Measurements from ENCODE around the gene RNF152.
A peak's percentile ranks its signal among the peaks of the same experiment; 100 is the strongest.
"Not testable (repeated sequence)": the region's sequence is repeated elsewhere in the genome, so short reads cannot be mapped to it uniquely, and the experiment has no call there.

Gene RNF152

DNA sequence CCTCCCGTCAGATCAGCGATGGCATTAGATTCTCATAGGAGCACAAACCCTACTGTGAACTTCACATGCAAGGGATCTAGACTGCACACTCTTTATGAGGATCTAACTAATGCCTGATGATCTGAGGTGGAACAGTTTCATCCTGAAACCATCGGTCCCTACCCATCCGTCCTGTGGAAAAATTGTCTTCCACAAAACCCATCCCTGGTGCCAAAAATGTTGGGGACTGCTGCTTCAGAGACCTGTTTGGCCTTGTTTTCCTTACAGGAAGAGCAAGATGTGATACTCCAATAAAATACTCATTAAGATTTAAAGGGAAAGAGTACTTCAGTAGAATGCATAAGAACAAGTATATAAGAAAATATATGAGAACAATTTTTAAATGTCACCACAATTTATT lies 71.1 kb downstream of the RNF152 start:
- no peak for DNase-seq (ENCODE audit: low spot score)

DNA sequence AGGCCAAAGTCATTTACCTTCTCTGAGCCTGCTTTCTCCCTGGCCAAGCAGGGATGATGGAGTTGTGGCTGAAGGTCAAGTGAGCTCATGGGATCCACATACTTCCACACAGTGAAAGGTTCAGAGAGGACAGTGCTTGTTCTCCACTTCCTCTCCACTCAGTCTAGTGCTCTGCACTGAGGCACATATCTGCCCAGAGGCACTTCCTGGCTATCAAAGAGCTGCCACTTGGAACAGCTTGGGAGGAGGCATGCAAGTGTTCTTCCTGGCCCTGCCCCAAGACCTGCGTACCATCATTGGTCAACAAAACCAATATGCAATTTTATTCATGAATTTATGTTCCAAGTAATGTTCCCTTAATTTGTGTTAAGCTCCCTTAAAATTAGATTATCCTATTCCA lies 71.9 kb downstream of the RNF152 start:
- DNase-seq (ENCODE audit: low spot score) = no peak

DNA sequence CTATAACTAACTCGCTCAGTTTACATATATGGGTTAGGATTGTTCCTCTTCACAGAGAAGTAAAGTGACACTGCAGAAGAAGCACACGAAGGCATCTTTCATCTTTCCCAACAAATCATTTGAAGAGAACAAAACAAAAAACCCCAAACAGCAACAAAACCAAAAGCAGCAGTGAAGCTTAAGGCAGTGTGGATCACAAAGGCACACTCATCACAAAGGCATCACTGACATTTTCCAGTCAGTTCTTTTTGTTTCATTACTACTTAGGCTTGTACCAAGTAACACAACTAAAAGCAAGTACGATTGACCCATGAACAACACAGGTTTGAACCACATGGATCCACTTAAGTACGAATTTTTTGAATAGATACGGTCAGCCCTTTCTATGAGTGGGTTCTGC lies 75.7 kb downstream of the RNF152 start:
- DNase-seq (ENCODE audit: low spot score) = no peak

DNA sequence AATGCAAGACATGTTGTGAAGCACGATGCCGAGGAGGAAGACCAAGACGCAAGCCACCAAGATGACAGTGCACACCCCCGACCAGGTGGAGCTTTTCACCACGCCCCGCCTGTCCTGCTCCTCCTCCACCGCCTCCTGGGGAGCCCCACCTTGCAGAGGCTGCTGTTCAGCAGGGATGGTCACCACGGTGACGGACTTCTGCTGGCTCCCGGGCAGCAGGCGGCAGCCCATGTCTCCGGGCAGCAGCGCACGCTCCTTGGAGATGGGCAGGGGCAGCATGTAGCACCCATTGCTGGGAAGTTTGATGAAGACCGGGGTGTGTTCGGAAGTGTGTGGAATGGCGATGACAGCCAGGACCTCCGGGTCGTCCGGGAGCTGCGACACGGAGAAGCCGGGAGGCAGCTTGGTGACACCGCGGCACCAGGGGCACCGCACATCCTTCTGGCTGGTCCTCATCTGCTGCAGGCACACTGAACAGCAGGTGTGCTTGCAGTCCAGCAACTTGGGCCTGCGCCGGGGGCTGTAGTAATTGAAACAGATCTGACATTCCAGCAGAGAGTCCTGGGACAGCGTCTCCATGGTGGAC lies 76.8 kb downstream of the RNF152 start:
- no peak for DNase-seq (ENCODE audit: low spot score)

DNA sequence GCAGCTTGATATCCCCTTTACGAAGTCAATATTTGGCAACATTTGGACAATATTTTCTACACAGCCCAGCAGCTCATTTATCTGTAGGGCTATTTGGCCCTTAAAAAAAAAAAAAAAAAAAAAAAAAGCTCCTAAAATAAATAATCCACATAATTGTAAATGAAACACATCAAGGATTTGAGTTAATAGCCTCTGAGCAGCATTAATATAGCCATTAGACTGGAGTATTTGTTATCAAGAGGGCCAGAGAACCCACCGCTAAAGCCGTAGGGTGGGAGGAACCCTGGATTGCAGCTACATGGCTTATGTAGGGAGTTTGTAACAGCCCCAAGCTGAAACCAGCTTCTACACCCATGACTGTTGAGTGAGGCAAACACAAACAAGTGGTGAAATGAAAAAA lies 84.5 kb downstream of the RNF152 start:
- no peak for DNase-seq (ENCODE audit: low spot score)

DNA sequence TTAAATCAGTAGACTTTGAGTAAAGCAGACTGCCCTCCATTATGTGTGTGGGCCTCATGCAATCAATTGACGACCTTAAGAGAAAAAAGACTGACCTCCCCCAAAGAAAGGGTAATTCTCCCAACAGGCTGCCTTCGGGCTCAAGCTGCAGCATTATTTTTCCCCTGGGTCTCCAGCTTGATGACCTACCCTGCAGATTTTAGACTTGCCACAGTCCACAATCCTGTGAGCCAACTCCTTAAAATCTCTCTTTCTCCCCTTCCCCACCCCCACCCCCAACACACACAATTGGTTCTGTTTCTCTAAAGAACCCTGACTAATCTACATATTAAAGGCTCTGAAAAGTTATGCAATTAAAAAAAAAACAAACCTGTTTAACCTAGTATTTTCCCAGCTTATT lies 89.4 kb downstream of the RNF152 start:
- DNase-seq (ENCODE audit: low spot score) = no peak

DNA sequence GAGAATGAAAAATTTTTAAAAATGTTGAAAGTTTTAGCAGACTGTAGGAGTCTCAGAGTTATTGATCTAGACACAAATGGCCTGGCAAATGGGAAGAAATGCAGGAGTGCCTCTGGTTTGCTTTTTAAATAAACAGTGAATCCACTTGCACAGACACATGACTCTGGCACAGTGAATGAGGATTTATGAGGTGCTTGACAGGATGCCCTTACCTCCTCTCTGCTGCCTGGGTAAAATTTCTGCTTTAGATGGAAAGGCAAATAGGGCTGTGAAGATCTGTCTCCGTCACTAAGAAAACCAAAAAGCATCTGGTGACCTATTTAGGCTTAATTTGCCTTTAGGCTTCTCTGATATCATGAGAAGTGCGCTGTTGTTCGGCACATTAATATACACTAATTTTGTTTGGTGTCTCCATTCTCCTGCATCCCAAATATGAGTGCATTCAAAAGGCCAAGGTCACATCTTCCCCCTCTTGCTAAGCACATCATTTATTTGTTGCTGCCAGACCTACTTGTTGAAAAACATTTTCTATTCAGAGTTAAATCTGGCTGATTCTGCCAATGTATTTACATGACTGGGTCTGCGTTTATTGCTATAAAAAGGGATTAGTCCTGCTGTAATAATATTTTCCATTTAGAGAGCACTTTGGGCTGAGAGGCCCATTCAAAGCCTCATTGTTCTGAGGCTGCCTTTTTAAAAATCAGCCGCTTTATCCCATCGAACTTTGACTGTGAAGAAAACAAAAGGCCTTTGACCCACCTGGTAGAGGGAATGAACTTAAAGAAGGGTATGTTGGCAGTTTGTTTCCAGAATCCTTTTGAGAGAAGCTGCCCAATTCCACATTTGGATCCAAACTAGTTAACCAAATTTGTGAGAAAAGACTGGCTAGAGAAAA lies 94.9 kb downstream of the RNF152 start:
- no peak for DNase-seq (ENCODE audit: low spot score)

DNA sequence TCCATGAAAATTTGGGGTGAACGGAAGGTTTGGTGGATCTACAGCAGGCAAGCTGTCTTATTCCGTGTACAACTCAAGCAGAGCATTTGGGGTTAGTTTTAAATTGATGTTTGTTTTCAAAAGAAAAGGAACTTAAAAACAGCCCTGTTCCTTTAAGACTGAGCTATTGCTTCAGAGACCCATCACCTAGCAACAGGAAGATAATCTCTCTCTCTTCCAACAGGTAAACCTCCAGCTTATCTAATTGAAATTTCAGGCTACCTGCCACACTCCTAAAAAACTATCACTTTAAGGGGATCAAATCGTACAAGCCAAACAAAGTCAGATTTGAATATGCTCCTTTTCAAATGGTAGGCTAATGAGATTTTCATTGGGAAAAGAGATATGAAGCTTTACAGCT lies 101.8 kb downstream of the RNF152 start:
- DNase-seq (ENCODE audit: low spot score) = no peak

DNA sequence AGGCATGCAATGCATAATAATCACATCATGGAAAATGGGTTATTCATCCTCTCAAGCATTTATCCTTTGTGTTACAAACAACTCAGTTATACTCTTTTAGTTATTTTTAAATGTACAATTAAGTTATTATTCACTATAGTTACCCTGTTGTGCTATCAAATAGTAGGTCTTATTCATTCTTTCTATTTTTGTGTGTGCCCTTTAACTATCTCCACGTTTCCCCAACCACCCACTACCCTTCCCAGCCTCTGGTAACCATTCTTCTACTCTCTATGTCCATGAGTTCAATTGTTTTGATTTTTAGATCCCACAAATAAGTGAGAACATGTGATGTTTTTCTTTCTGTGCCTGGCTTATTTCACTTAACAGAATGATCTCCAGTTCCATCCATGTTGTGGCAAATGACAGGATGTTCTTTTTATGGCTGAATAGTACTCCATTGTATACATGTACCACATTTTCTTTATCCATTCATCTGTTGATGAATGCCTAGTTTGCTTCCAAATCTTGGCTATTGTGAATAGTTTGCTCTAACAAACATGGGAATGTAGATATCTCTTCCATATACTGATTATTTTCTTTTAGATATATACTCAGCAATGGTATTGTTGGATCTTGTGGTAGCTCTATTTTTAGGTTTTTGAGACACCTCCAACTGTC lies 105.7 kb downstream of the RNF152 start:
- DNase-seq (ENCODE audit: low spot score) = not testable (repeated sequence)

DNA sequence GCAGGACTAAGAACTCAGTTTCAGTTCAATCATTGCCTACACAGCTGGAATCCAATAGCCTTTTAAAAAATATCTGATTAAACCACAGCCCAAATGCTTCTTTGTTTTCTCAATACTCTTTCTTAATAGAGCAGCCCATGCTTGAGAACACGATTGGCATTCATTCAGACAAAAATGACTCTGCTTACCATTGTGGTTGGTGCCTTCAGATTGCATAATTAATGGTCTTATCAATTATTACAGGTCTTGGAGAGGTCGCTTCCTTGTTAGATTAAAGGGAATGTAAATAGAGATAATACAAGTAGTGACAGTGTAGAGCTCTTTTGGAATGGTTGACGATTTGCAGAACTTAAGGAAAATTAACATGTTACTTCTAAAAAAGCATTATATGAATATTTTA lies 107.2 kb downstream of the RNF152 start:
- DNase-seq (ENCODE audit: low spot score) = no peak

DNA sequence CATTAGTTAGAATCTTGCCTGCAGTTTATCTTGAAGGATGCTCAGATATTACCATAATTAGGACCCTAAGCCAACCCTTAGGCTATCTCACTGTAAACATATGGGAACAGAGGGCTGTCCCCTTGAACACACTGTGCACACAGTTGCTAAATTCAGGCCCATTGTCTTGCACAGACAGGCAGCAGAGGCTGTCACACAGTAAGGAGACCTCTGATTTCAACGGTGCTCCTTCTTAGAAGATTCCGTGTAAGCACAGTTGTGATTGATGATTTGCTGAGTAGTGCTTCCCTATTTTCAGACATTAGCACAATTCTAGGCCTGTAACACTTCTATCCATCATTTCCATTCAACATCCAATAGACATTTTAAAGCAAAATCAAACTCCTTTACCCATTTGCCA lies 108.0 kb downstream of the RNF152 start:
- DNase-seq (ENCODE audit: low spot score) = no peak

DNA sequence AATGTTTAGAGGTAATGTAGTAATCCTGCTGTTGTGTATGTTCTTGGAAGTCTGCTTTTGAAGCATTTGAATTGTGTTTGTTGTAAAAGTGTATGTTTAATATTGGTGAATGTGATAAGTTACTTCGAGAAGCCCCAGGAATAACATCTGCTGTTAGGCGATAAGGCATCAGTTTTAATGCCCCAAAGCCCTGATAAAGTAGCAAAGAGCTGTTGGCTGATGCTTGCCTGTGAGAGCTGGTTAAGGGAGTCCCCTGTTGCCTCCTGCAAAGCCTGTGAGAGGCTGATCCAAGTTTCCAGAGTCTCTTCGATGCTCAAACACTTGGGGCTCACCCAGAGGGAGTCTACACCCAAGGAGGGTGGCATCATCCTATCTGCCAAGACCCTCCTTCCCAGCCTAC lies 110.3 kb downstream of the RNF152 start:
- DNase-seq (ENCODE audit: low spot score) = no peak

DNA sequence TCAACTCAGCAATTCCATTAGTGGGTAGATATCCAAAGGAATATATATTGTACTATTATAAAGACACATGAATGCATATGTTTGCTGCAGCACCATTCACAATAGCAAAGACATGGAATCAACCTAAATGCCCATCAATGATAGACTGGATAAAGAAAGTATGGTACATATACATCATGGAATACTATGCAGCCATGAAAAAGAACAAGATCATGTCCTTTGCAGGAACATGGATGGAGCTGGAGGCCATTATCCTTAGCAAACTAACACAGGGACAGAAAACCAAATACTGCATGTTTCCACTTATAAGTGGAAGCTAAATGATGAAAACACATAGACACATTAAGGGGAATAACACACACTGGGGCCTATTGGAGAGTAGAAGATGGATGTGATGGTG lies 116.6 kb downstream of the RNF152 start:
- not testable (repeated sequence) for DNase-seq (ENCODE audit: low spot score)

DNA sequence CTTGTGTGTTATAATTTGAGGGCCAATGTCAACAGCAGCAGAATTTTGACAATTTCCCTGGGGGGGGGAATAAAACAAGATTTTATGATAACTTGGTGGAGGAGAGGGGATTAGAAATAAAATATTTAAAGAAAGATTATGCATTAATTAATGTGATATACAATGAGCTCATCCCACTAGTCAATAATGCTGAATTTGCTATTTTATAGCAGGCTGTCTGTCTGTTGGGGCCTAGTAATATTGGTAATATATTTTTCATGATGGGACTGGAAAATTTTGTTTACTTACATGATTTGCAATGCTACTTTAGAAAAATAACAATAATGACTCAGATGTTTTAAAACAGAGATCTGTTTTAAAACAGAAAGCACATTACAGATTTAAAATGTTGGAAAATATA lies 118.0 kb downstream of the RNF152 start:
- no peak for DNase-seq (ENCODE audit: low spot score)

DNA sequence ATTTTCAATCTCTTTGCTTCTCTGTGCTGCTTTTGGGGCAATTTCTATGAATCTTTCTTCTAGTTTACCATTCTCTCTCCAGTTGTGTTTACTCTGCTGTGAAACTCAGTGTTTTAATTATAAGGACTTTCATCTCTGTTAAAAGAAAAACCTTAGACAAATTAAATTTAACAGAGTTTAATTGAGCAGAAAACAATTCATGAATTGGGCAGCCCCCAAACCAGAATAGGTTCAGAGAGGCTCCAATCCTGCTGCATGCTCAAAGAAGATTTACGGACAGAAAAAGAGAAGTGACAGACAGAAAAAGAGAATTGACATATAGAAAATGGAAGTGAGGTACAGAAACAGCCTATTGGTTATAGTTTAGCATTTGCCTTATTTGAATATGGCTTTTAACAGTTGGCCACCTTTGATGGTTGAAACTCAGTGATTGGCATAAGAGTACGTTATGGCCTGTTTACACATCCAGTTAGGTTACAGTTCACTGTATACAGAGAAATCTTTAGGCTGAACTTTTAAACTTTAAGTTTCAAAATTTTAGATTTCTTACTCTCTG lies 120.4 kb downstream of the RNF152 start:
- no peak for DNase-seq (ENCODE audit: low spot score)

DNA sequence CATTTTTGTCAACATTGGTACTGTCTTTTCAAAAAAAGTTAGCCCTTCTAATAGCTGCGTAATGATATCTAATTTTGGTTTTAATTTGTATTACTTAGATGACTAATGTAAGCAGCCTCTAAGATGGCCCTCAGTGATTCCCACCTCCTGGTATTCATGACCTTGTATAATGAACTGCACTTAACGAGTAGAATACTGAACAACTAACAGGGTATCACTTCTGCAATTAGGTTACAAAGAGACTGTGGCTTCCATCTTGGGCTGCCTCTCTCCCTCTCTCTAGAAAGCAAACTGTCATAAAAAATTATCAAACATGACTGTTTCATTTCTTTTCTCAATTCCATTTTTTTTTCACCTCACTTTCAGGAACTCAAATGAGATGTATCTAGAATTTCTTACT lies 120.9 kb downstream of the RNF152 start:
- DNase-seq (ENCODE audit: low spot score) = no peak

DNA sequence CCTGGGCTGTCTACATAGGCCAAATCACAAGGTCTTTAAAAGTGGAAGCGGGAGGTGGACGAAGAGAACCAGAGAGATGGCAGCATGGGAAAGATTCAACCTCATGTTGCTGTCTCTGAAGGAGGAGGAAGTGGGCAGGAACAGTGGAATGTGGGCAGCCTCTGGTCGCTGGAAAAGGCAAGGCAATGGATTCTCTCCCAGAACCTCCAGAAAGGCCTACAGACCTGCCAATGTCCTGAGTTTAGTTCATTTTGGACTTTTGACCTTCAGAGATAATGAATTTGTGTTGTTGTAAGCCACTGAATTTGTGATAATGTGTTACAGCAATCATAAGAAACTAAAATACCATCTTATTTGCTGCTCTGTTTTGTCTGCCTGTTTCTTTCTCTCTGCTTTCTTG lies 122.5 kb downstream of the RNF152 start:
- DNase-seq (ENCODE audit: low spot score) = no peak

DNA sequence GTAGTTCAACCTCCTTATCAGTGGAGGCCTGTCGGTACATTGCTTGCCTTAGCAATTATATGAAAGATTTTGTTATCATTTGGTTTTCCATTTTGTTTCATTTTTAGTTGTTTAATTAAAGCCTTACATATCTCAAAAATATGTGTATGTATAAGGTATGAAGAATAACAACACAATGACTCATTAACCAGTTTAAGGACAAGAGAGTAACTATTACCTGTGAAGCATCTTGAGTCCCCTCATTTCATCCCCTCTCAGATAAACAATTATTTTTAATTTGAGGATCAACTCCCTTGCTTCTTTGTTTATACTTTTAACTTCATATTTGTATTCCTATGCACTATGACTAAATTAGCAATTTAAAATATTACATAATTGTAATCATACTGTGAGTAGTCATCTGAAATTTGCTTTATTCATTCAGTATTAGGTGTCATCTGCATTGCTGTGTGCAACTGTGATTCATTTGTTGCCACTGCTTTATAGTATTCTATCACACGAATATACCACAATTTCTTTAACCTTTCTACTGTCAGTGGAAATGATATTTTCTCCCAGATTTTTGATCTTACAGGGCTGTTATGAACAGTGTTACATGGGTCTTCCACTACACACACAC lies 126.4 kb downstream of the RNF152 start:
- DNase-seq (ENCODE audit: low spot score) = no peak

DNA sequence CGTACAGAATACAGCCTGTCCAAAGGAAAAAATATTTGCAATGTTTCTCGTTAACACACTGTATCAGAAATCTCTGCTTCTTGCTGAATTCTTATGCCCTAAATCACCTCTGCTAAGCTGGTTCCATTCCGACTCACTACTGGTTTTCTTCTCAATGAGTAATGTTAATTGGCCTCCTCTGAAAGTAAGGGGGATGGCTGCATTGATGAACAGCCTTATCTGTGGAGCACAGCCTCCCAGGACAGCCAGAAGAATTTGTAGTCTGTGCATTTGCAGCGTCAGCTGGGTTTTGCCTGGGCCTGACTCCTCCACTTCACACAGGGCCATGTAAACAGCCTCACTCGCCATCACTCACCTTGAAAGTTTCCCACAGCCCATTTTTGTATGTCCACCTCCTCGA lies 127.7 kb downstream of the RNF152 start:
- DNase-seq (ENCODE audit: low spot score) = no peak

DNA sequence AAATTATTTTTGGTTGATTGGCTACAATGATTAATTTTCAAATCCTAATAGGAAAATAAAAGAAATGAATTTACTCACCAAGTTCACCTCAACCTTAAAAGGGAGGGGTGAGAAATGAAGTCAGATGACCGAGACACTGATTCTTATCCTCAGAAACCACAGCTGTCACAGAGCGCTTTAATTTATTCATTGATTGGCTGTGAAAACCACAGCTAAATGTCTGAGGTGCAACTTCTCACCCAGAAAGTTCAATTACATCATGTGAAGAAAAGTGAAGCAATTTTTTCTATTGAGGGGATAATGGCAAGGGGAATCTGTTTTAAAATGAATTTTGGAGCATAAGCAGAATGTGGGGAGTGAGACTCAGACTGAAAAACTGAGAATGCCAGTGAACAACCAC lies 128.4 kb downstream of the RNF152 start:
- DNase-seq (ENCODE audit: low spot score) = peak; percentile 46

DNA sequence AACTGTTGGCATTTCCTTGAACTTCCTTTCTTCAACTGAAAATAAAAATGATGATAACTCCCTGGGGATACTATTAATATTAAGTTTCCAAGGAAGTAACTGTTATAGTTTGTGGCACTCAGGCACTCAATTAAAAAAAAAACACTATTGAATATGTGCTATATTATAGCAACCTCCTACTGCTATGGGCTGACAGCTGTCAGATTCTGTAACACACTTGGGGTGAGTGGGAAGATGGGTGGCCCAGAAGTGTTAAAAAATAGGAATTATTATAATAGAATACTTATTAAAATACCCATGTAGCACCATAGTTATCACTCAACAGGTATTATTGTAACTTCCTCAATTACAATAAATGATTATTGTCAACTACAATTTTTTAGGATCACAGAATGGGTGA lies 130.9 kb downstream of the RNF152 start:
- no peak for DNase-seq (ENCODE audit: low spot score)
